HG03442 (cell line): Measurements from ENCODE around the gene PDGFD.

Source experiments
- ATAC-seq: cut with Tn5 transposase; IDR thresholded peaks from one replicate; pipeline ENCODE4 v1.9.1; 2021; ENCODE audit warnings: mild to moderate bottlenecking, moderate library complexity; ENCODE audit not compliant: unreplicated experiment

The PDGFD gene

DNA sequence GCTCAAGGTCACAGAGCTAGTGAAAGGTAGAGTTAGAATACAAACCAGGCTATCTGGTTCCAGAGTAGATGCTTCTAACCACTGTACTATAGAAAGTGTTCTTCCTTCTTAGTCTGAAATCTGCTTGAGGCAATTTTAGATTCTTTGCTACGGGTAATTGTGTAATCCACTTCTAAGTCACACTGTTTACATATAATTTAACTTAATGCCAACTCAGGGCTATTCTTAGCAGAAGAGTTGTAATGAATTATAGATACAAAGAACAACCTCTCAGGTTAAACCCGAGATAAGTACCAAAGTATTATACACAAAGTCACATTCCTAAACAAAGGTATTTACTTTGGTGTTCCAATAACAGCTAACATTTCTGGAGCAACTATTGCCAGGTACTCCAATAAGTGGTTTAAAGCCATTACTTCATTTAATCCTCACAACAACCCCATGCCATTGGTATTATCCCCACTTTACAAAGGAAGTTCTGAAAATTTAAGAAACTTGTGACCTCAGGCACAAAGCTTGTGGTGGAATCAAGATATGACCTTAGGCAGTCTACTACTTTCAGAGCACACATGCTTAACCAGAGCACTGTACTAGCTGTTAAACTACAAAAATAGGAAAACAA lies 158.6 kb downstream of the PDGFD start:
- ATAC-seq: no peak

DNA sequence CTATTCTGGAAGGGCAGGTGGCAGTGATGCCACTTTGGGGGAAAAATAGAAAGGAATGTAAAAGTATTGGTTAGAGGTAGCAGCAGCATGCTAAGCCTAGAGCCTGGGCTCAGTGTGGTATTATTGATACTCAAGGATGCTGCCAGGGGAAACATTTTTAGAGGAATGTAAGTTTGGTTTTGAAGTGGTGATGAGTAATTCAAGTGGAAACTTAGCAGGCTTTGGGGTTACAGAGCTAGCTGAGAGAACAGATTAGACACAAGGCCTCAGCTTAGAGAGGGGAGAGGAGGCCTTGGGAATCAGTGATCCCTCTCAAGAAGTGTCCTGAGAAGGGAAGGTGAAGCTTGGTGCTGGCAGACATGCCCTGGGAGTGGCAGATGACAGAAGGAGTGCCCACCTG lies 160.5 kb downstream of the PDGFD start:
- ATAC-seq: no peak

DNA sequence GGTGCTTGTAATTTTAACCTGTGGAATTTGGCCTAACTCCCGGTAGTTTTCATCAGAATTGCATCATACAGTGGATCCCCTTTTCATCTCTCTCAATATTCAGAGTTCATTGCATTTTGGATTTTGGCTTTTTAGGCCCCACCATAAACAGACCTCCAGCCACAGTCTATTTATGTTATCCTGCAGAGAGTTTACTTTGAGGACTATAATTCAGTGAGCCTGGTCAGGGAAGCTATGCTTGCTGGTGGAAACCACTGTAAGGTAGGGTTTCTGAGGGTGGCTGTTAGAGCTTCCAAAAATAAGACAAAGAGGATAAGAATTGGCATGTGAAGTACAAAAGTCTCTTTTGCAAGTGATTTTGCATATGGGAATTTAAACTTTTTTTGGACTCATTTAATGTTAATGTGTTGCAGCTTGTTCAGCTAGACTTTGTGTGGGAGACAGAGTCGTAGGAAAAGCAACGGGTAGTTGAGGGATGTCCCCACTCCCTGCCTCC lies 162.3 kb downstream of the PDGFD start:
- ATAC-seq: no peak

DNA sequence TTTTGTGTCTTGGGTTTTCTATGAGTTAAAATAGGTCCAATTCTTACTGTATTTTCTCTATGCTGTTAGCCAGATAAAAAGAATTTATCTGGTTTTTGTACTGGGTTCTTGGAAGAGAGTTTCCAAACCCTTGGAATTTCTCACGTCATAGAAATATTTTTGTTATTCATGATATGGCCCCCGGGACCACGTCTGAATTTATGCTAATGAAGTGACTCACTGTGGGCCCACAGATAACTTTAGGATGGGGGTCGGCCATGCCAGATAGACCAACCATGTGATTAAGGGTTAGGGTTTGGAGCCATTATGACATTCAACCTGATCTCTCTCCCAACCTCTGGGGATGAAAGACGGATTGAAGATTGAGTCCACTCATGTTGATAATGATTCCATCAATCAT lies 163.1 kb downstream of the PDGFD start:
- ATAC-seq: no peak

GRCh38 chr11:103998826-103999508 lies 165.0 kb downstream of the PDGFD start:
- no peak for ATAC-seq

- ATAC-seq: peak; percentile 87
Measured at GRCh38 chr11:103997082-103997481, 166.9 kb downstream of the PDGFD start.

GRCh38 chr11:103995896-103996295 lies 168.1 kb downstream of the PDGFD start:
- no peak for ATAC-seq

DNA sequence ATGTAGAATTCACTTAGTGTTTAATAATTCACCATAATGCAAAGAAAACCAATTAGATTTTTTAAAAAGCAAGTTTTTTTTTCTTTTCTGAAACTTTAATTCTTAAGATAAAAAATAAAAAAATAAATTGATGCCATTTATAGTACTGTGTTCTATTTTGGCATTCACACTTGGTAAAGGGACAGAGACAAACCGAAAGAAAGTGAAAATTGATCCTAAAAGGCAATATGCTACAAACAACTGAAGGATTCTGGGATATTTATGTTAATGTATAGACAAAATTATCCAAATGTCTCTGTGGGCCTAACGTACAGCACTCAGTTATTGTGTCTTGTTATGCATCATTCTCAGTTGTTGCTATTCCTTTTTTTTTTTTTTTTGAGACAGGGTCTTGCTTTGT lies 169.4 kb downstream of the PDGFD start:
- ATAC-seq: no peak

DNA sequence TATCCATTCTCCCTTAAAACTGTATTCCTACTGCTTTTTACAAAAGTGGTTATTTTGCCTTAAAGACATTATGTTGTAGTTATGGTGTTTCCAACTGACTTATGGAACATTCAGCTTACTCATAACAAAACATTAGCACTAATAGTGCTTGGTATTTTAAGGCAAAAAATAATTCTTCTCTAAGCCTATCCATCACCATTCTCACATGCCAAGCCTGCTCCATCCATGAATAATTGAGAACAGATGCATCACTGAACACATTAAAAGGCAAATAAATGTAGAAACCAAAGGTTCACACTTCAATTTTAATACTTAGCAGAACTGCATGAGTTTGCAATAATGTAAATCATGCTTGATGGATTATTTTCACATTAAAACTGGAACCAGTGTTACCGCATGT lies 169.9 kb downstream of the PDGFD start:
- no peak for ATAC-seq

GRCh38 chr11:103993507-103993906 lies 170.4 kb downstream of the PDGFD start:
- no peak for ATAC-seq

DNA sequence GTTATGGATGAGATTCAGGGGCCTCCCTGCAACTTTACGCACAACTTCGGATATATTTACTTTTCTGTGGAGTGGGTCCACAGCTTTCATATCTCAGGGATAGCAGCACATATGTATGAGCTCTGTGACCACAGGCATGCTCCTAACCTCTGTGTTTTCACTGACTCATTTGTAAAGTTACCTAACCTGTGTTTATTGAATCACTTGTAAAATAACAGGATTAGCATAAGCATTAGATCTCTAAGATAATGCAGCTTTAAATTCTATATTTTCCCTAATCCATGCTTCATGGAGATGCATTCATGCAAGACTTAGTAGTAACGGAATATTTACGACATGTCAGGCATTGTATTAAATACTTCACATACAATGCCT lies 175.4 kb downstream of the PDGFD start:
- ATAC-seq: no peak

DNA sequence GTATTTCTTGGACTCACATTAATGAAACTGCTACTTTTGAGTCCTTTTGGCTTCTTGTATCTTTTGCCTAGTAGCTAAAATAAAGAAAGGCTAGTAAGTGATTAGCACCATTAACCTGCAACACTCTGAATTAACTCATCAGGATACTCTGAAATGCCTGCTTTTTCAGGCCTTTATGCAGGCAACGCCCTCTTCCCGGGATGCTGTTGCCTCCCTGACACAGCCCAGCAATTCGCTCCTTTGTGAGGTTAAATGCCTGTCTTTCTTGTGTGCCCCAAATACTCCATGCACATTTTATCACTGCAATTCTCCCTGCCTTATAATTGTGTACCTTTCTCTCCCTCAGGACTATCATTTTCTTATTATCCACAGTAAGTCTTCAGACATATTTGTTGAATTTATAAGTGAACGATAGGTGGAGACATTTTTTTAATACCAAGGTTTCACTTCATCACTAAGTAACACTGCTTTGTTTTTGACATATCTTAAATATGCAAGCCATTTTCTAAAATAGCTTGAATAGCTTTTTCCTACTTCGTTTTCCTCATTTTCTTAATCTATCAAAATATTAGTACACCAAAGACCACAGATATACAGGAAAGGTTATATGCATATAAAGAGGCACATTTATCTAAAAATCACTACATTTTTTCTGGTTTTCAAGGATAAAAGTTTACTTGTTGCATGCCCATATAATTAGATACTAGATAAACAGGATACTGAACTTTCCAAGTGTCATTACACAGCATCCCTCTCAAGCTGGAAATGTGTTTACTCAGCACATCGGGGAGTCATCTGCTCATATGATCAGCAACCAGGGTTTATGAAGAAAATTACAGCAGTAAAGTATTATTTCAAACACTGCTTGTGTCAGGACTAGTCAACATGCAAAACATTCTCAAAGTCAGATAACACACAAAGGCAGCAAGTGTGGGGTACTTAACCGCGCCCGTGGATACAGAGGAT lies 176.0 kb downstream of the PDGFD start:
- no peak for ATAC-seq

DNA sequence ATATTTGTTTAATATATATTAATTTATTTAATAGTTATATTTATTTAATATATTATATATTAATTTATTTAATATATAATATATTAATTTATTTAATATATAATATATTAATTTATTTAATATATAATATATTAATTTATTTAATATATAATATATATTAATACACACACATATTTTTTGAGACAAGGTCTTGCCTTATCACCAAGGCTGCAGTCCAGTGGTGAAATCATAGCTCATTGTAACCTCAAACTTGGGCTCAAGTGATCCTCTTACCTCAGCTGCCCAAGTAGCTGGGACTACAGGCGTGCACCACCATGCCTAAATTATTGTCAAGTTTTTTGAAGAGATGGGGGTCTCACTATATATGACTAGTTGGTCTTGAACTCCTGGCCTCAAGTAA lies 178.9 kb downstream of the PDGFD start:
- no peak for ATAC-seq

DNA sequence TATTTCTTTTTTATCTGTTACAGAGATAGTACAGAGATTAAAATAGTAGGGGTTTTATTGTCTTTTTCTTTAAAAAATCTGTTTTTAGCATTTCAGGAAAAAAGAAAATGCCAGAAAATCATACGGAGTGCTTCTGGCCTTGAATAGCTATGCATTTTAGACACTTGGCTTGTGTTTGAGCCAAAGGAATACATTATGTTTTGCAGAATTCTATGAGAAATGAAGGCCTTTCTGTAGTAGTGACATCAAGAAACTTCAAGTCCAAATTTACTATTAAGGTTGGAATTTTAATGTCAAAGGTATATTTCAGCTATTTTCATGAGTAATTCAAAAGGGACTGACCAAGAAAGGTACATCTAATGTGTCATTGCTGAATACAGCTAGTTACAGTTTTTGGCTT lies 183.8 kb downstream of the PDGFD start:
- no peak for ATAC-seq

DNA sequence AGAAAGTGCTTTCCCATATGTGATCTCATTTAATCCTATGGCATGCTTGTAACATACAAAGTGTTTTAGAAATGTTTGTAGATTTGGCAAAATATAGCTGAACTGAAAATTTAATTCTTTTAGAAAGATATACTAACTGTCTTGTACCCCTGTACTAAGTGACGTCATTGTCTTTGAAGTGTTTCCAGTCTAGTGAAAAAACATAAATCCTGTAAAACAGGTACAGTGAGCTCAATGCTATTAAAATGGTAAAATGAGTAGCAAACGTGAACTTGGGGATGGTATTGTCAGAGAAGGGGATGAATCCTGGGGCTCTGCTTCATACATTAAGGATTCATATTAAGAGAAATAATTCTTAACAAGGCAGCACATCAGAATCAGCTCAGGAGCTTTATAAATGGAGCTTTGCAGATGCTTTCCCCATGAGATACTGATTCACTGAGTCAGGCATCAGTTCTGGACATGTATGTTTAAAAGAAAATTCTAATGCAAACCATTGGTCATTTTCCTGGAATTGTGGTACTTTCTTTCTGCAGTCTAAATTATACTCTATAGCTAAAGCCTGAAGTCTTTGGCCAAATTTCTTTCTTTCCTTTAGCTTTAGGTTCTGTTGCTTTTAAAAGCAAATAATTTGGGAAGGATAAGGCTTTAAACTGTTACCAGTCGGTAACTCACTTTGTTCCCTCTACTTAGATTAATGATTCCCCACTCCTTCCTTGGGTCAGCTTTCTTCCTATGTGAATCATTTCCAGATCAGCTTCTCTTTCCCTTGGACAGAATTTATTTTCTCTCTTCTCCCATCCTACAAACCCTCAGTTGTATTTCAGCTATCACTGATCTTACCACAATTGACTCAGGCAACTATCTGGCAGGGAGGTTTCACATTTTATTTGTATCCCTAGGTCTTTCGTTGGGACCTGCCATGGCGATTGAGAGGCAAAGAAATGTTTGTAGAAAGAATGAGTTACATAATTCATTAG lies 185.0 kb downstream of the PDGFD start:
- no peak for ATAC-seq

DNA sequence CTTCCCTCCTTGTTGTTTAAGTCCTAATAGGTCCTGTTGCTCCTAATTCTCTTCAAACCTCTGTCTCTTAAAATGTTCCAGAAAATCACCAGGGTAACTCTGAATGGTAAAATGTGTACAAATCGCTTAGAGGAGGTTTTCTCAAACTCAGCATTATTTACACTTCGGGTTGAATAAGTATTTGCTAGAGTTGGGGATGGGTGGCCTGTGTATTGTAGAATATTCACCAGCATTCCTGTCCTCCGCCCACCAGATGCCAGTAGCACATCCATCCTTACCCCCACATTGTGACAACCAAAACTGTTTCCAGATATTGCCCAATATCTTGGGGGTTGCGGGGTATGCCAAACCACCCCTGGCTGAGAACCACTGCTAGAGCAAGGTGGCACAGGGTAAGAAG lies 191.9 kb downstream of the PDGFD start:
- no peak for ATAC-seq

GRCh38 chr11:103970701-103971249 lies 193.2 kb downstream of the PDGFD start:
- peak; percentile 95 for ATAC-seq

DNA sequence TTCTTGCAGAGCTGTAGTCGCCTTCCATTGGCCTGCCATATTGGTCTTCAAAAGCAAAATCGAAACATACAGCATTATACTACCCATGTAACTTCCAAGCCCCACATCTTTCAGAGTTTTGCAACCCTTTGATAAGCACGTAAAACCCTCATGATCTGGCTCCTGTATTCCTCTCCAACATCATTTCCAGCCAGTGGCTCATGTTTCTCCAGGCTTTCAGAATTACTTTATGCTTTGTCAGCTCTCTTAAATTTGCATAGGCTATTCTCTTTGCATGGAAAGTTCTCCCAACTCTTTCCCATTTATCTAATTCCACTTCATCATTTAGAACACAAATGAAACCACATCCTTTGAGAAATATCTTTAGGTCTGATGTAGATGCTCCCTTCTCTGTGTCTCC lies 195.3 kb downstream of the PDGFD start:
- no peak for ATAC-seq

DNA sequence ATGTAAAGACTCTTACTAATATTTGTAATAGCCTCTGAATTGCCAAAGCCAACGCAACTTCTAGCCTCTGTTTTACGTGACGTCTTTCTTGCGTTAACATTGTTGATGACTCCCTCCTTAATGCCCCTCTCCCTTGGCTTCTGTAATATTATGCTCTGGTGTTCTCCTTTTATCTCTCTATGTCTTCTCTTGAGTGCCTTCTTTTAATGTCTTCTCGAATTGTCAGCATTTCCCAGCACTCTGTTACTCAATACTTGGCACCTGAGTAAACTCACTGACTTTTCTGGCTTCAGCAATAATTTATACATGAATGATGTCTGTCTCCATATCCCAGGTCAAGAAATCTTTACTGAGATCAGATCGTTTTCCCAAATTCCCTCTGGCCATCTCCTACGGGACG lies 196.0 kb downstream of the PDGFD start:
- no peak for ATAC-seq

GRCh38 chr11:103964390-103964789 lies 199.6 kb downstream of the PDGFD start:
- no peak for ATAC-seq
